HEK293 (cell line): Measurements from ENCODE around the gene MTCL1.

Experiments used
- CTCF ChIA-PET: fragments of 350-600 bp; formaldehyde crosslinking; extraction: SDS; loops from one replicate; lab custom pipeline; 2021; ENCODE audit warnings: antibody characterized with exemption; lab: Yijun Ruan, JAX
- POLR2A ChIA-PET: fragments of 300-600 bp; formaldehyde crosslinking; extraction: SDS; loops from one replicate; lab custom pipeline; 2020; ENCODE audit warnings: antibody characterized with exemption, inconsistent platforms; lab: Yijun Ruan, JAX
- H3K27ac ChIP-seq: fragments of 200-500 bp; sonication (Bioruptor generic); 2 replicates; pipeline ENCODE4 v1.5.1; 2014; ENCODE audit warnings: low read depth, low read length, control low read depth, inconsistent platforms; ENCODE audit errors: extremely low read depth
- H3K36me3 ChIP-seq, 2 experiments: fragments of 200-500 bp in 1 of 2; sonication (Bioruptor generic) in 1 of 2; 1 replicate in 1 of 2; 2 replicates in 1 of 2; pipeline ENCODE4 v1.5.1; 2014 to 2017; ENCODE audit warnings: inconsistent platforms in 2 of 2, low read length in 2 of 2; ENCODE audit not compliant: control insufficient read depth in 2 of 2, insufficient read depth in 1 of 2
- H3K4me1 ChIP-seq: fragments of 200-500 bp; sonication (Bioruptor generic); 2 replicates; pipeline ENCODE4 v1.5.1; 2014; ENCODE audit warnings: mild to moderate bottlenecking, low read length, inconsistent platforms; ENCODE audit not compliant: control insufficient read depth, insufficient read depth
- H3K4me3 ChIP-seq: 2 replicates; pipeline ENCODE4 v1.5.1; 2011; ENCODE audit warnings: low read depth, mild to moderate bottlenecking, control low read depth, low read length, moderate library complexity
- H3K9me3 ChIP-seq: fragments of 200-500 bp; sonication (Bioruptor generic); 2 replicates; pipeline ENCODE4 v1.5.1; 2014; ENCODE audit warnings: low read depth, low read length, inconsistent platforms; ENCODE audit not compliant: control insufficient read depth, insufficient read depth
- ATF2 ChIP-seq: fragments of 450-650 bp; formaldehyde crosslinking; IDR thresholded peaks from 2 replicates; pipeline ENCODE4 v1.5.1; 2016; ENCODE audit warnings: missing biosample characterization, missing genetic modification characterization, low read depth
- BCL11B ChIP-seq: fragments of 450-650 bp; formaldehyde crosslinking; IDR thresholded peaks from 2 replicates; pipeline ENCODE4 v1.5.1; 2016; ENCODE audit warnings: low read depth, missing biosample characterization, missing genetic modification characterization
- REPIN1 ChIP-seq: fragments of 450-650 bp; formaldehyde crosslinking; IDR thresholded peaks from 2 replicates; pipeline ENCODE4 v1.5.1; 2017; ENCODE audit warnings: missing biosample characterization, missing genetic modification characterization, low read depth
- SCRT2 ChIP-seq: fragments of 450-650 bp; formaldehyde crosslinking; IDR thresholded peaks from 2 replicates; pipeline ENCODE4 v1.5.1; 2016; ENCODE audit warnings: missing biosample characterization, missing genetic modification characterization
- TRIM28 ChIP-seq: IDR thresholded peaks from 2 replicates; pipeline ENCODE4 v1.6.1; 2011; ENCODE audit warnings: low read length, control low read depth, borderline replicate concordance
- ZNF174 ChIP-seq: fragments of 450-650 bp; formaldehyde crosslinking; IDR thresholded peaks from 2 replicates; pipeline ENCODE4 v1.5.0; 2017; ENCODE audit warnings: missing biosample characterization, mild to moderate bottlenecking, missing genetic modification characterization
- ZNF202 ChIP-seq: fragments of 450-650 bp; formaldehyde crosslinking; IDR thresholded peaks from 2 replicates; pipeline ENCODE4 v1.5.1; 2016; ENCODE audit warnings: missing biosample characterization, missing genetic modification characterization, borderline replicate concordance
- ZNF37A ChIP-seq: fragments of 450-650 bp; IDR thresholded peaks from 2 replicates; pipeline ENCODE4 v1.5.1; 2018; ENCODE audit warnings: missing biosample characterization, missing genetic modification characterization
- ZNF426 ChIP-seq: fragments of 450-650 bp; formaldehyde crosslinking; IDR thresholded peaks from 2 replicates; pipeline ENCODE4 v1.5.1; 2017; ENCODE audit warnings: missing biosample characterization, missing genetic modification characterization, mild to moderate bottlenecking, inconsistent platforms, moderate library complexity
- ZNF433 ChIP-seq: fragments of 450-650 bp; formaldehyde crosslinking; IDR thresholded peaks from 2 replicates; pipeline ENCODE4 v1.5.1; 2016; ENCODE audit warnings: missing biosample characterization, missing genetic modification characterization, low read depth
- ZNF514 ChIP-seq: fragments of 450-650 bp; formaldehyde crosslinking; IDR thresholded peaks from 2 replicates; pipeline ENCODE4 v1.5.1; 2016; ENCODE audit warnings: missing biosample characterization, missing genetic modification characterization
- ZNF560 ChIP-seq: fragments of 450-650 bp; formaldehyde crosslinking; IDR thresholded peaks from 2 replicates; pipeline ENCODE4 v1.5.1; 2017; ENCODE audit warnings: missing biosample characterization, missing genetic modification characterization, borderline replicate concordance
- ZNF639 ChIP-seq: fragments of 450-650 bp; formaldehyde crosslinking; IDR thresholded peaks from 2 replicates; pipeline ENCODE4 v1.5.1; 2016; ENCODE audit warnings: missing biosample characterization, missing genetic modification characterization
- ZNF701 ChIP-seq: fragments of 450-650 bp; formaldehyde crosslinking; IDR thresholded peaks from 2 replicates; pipeline ENCODE4 v1.5.1; 2016; ENCODE audit warnings: missing biosample characterization, missing genetic modification characterization
- ZNF792 ChIP-seq: fragments of 450-650 bp; formaldehyde crosslinking; IDR thresholded peaks from 2 replicates; pipeline ENCODE4 v1.5.1; 2016; ENCODE audit warnings: missing biosample characterization, missing genetic modification characterization
- ZSCAN30 ChIP-seq: fragments of 450-650 bp; IDR thresholded peaks from 2 replicates; pipeline ENCODE4 v1.5.1; 2018; ENCODE audit warnings: missing biosample characterization, mild to moderate bottlenecking, missing genetic modification characterization, moderate library complexity
- TF ChIP-seq, protein P1 (sequence below): fragments of 450-650 bp; formaldehyde crosslinking; IDR thresholded peaks from 2 replicates; pipeline ENCODE4 v1.5.1; 2016; ENCODE audit warnings: missing biosample characterization, missing genetic modification characterization
- TF ChIP-seq, protein P2 (sequence below): fragments of 450-650 bp; formaldehyde crosslinking; conservative IDR thresholded peaks from 2 replicates; pipeline ENCODE4 v1.5.1; 2016; ENCODE audit warnings: low read depth, missing biosample characterization, missing genetic modification characterization

The MTCL1 gene

GRCh38 chr18:8662560-8663255 lies 42.6 kb upstream of the MTCL1 start:
- TF ChIP-seq BCL11B (tag by site-specific recombination) (no peak), ZNF433 (no peak), ZNF202 (tag by site-specific recombination) (no peak), ATF2 (tag by site-specific recombination) (no peak), REPIN1 (tag by site-specific recombination) (no peak)
- TF ChIP-seq, protein P1, sequence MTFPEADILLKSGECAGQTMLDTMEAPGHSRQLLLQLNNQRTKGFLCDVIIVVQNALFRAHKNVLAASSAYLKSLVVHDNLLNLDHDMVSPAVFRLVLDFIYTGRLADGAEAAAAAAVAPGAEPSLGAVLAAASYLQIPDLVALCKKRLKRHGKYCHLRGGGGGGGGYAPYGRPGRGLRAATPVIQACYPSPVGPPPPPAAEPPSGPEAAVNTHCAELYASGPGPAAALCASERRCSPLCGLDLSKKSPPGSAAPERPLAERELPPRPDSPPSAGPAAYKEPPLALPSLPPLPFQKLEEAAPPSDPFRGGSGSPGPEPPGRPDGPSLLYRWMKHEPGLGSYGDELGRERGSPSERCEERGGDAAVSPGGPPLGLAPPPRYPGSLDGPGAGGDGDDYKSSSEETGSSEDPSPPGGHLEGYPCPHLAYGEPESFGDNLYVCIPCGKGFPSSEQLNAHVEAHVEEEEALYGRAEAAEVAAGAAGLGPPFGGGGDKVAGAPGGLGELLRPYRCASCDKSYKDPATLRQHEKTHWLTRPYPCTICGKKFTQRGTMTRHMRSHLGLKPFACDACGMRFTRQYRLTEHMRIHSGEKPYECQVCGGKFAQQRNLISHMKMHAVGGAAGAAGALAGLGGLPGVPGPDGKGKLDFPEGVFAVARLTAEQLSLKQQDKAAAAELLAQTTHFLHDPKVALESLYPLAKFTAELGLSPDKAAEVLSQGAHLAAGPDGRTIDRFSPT (tag by site-specific recombination), result no peak
- TF ChIP-seq, all 188 proteins: peak for 0
- Histone ChIP-seq H3K4me3 (no peak overlapping the region), H3K9me3 (no peaks in the 10 kb centered on the region), H3K4me1 (peaks cover 3% of the 10 kb centered on the region; the same call in 1 of the 2 replicates), H3K27ac (no peak overlapping the region), H3K36me3 (no peaks in the 10 kb centered on the region)
- ChIA-PET CTCF (interaction anchor here (0.9 to 3.3 kb wide), 5 partner anchors 27 to 325 kb away, joined by 3 to 14 read pairs (median 4); no protein-coding TSS in a partner anchor), POLR2A (no interaction called here)

DNA sequence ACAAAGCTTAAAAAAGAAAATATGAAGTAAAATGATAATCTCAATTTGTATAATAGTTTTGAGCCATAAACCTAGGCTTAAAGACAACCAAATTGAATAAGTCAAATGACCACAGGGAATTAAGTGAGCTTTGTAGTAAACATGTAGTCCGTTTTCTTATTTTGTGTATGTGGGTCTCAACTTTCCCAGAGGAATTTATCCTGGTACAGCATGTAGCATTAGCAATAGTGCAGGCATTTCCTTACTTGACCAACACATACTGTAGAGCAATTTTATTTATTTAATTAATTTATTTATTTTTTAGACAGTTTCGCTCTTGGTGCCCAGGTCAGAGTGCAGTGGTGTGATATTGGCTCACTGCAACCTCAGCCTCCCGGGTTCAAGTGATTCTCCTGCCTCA lies 37.5 kb upstream of the MTCL1 start:
- CTCF ChIA-PET, result interaction anchor here (1.3 kb wide), 1 partner anchor 13 kb away, joined by 4 read pairs; no protein-coding TSS in a partner anchor
- no peaks in the 10 kb centered on the region for H3K4me1 ChIP-seq
- H3K9me3 ChIP-seq, result no peaks in the 10 kb centered on the region
- H3K27ac ChIP-seq, result no peak overlapping the region
- no peak for TF ChIP-seq ZNF37A (tag by site-specific recombination)
- TF ChIP-seq, protein P2, sequence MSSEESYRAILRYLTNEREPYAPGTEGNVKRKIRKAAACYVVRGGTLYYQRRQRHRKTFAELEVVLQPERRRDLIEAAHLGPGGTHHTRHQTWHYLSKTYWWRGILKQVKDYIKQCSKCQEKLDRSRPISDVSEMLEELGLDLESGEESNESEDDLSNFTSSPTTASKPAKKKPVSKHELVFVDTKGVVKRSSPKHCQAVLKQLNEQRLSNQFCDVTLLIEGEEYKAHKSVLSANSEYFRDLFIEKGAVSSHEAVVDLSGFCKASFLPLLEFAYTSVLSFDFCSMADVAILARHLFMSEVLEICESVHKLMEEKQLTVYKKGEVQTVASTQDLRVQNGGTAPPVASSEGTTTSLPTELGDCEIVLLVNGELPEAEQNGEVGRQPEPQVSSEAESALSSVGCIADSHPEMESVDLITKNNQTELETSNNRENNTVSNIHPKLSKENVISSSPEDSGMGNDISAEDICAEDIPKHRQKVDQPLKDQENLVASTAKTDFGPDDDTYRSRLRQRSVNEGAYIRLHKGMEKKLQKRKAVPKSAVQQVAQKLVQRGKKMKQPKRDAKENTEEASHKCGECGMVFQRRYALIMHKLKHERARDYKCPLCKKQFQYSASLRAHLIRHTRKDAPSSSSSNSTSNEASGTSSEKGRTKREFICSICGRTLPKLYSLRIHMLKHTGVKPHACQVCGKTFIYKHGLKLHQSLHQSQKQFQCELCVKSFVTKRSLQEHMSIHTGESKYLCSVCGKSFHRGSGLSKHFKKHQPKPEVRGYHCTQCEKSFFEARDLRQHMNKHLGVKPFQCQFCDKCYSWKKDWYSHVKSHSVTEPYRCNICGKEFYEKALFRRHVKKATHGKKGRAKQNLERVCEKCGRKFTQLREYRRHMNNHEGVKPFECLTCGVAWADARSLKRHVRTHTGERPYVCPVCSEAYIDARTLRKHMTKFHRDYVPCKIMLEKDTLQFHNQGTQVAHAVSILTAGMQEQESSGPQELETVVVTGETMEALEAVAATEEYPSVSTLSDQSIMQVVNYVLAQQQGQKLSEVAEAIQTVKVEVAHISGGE, result no peak
- TF ChIP-seq SCRT2 (tag by site-specific recombination), result no peak
- TF ChIP-seq ZNF174 (tag by site-specific recombination), result no peak
- TF ChIP-seq ZNF639, result no peak
- TF ChIP-seq ZNF560 (tag by site-specific recombination), result no peak
- no peak for TF ChIP-seq ZNF514 (tag by site-specific recombination)
- no peak for TF ChIP-seq ZSCAN30
- TF ChIP-seq ZNF701 (tag by site-specific recombination), result no peak
- no peak for TF ChIP-seq TRIM28
- TF ChIP-seq ZNF426 (tag by site-specific recombination), result no peak
- no peak for TF ChIP-seq ZNF792
- H3K4me3 ChIP-seq, result no peak overlapping the region
- POLR2A ChIA-PET, result no interaction called here
- no peaks in the 10 kb centered on the region for H3K36me3 ChIP-seq
